Osteocyte (in vitro differentiated cells): ENCODE measurements around the gene AMELX. TPM values are rescaled to one million over a fixed set of nuclear protein-coding genes. Genes with fewer than 3 reads are reported as not detected.

Source experiments
- DNase-seq: peaks from one replicate; pipeline ENCODE4 v3.0.0; 2021; ENCODE audit warnings: mixed read lengths; ENCODE audit not compliant: unreplicated experiment; ENCODE audit errors: extremely low spot score
- H3K27ac Mint-ChIP-seq: one replicate; pipeline ENCODE4 v1.8.0; 2021; ENCODE audit warnings: mild to moderate bottlenecking, mixed read lengths; ENCODE audit not compliant: unreplicated experiment
- H3K27me3 Mint-ChIP-seq: one replicate; pipeline ENCODE4 v1.8.0; 2021; ENCODE audit warnings: mixed read lengths; ENCODE audit not compliant: unreplicated experiment
- H3K36me3 Mint-ChIP-seq: one replicate; pipeline ENCODE4 v1.8.0; 2021; ENCODE audit warnings: mixed read lengths; ENCODE audit not compliant: unreplicated experiment
- H3K4me1 Mint-ChIP-seq: one replicate; pipeline ENCODE4 v1.8.0; 2021; ENCODE audit warnings: mixed read lengths; ENCODE audit not compliant: unreplicated experiment
- H3K4me3 Mint-ChIP-seq: one replicate; pipeline ENCODE4 v1.8.0; 2021; ENCODE audit warnings: mild to moderate bottlenecking, moderate library complexity, mixed read lengths; ENCODE audit not compliant: unreplicated experiment
- H3K9me3 Mint-ChIP-seq: one replicate; pipeline ENCODE4 v1.8.0; 2021; ENCODE audit warnings: mixed read lengths; ENCODE audit not compliant: unreplicated experiment
- total RNA-seq: library from RNA; stranded (reverse); gene quantifications from 2 replicates; pipeline ENCODE4 v1.2.1, GENCODE V29; 2021
- TF ChIP-seq, protein P1 (sequence below): fragments of 200-600 bp; sonication (generic); IDR thresholded peaks from 2 replicates; pipeline ENCODE4 v1.5.0; 2021; ENCODE audit warnings: antibody characterized with exemption, mild to moderate bottlenecking, moderate library complexity

AMELX gene
- total RNA-seq, 1 donor from 2014 or later: not detected

DNA sequence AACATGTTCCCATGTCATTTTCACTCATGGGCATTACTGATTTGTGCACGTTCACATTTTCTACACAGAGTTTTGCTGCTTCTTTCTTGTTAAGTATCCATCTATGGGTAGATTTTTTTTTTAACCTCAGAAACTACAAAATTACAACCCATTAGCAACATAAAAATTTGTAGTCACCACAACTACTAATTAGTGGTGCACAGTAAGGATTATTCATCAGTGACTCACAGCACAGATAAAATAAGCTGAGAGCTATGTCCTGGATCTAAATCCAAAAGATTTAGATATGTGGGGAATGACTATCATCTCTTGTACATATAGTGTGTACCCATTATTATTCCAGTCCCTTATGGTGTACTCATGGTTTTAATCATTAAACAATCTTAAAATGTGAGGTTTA is 19.7 kb upstream of the AMELX start:
- no peak for DNase-seq
- Mint-ChIP-seq H3K4me3 (no peak overlapping the region), H3K4me1 (no peaks in the 10 kb centered on the region), H3K36me3 (no peaks in the 10 kb centered on the region), H3K27ac (no peak overlapping the region), H3K9me3 (peaks cover 12% of the 10 kb centered on the region), H3K27me3 (no peaks in the 10 kb centered on the region)
- TF ChIP-seq, protein P1, sequence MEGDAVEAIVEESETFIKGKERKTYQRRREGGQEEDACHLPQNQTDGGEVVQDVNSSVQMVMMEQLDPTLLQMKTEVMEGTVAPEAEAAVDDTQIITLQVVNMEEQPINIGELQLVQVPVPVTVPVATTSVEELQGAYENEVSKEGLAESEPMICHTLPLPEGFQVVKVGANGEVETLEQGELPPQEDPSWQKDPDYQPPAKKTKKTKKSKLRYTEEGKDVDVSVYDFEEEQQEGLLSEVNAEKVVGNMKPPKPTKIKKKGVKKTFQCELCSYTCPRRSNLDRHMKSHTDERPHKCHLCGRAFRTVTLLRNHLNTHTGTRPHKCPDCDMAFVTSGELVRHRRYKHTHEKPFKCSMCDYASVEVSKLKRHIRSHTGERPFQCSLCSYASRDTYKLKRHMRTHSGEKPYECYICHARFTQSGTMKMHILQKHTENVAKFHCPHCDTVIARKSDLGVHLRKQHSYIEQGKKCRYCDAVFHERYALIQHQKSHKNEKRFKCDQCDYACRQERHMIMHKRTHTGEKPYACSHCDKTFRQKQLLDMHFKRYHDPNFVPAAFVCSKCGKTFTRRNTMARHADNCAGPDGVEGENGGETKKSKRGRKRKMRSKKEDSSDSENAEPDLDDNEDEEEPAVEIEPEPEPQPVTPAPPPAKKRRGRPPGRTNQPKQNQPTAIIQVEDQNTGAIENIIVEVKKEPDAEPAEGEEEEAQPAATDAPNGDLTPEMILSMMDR: no peak

DNA sequence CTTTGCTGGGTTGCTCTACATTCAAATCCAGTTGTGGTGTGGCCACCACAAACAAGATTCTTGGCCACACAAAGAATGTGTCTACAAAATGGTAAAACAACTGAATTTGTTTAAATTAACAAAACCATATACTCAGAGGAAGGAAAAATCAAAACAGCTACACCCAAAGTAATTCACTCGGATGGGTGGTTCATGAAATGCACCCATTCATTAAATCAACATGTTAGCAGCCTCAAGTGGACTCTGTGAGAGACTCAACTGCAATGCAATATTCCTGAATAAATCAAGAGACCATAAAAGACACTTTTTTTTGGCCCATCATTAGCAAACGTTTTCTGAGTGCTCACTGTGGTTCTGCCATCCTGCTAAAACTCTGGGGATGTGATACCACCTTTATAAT is 11.2 kb upstream of the AMELX start:
- Mint-ChIP-seq H3K27me3 (no peaks in the 10 kb centered on the region), H3K36me3 (no peaks in the 10 kb centered on the region), H3K4me3 (no peak overlapping the region), H3K9me3 (peaks cover 8% of the 10 kb centered on the region), H3K27ac (no peak overlapping the region), H3K4me1 (no peaks in the 10 kb centered on the region)
- DNase-seq: no peak
- TF ChIP-seq, protein P1: no peak

DNA sequence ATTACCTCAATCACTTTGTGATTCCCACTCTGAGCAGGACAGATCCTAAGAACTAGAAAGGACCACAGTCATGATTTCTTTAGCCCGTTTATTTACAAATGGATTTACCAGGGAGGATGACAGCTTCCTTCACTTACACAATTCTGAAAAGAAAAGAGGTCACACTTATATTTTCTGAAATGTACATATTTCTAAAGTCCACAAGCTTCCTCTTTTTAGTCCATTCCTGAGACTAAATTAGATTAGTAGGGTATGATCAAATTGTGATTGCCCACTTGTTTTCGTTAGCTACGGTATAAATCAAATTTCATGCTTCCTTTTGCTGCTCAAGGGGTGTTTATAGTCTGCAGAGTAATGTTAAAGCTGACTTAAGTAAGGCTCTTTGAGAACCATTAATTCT is 7.6 kb upstream of the AMELX start:
- no peaks in the 10 kb centered on the region for H3K36me3 Mint-ChIP-seq
- no peaks in the 10 kb centered on the region for H3K27me3 Mint-ChIP-seq
- no peak for DNase-seq
- H3K27ac Mint-ChIP-seq: no peak overlapping the region
- peaks cover 4% of the 10 kb centered on the region for H3K9me3 Mint-ChIP-seq
- H3K4me3 Mint-ChIP-seq: no peak overlapping the region
- no peaks in the 10 kb centered on the region for H3K4me1 Mint-ChIP-seq
- TF ChIP-seq, protein P1: no peak

DNA sequence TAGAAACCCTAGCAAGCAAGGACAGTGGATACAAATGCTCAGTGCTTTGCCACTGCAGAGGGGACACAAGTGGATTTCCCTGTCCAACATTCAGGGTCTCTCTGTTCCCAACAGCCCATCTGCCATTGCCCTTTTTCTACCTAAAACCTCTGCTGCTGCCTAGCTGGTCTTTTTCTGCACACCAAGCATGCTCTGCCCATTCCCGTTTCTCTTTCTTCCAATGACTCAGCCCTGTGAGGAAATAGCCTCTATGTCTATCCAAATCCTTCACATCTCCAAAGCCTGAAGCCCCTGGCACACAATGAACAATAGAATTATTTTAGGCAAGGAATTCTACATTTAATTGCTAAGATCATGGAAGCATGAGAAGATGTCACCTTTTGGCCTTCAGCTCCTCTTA is 5.7 kb upstream of the AMELX start:
- Mint-ChIP-seq H3K27ac (no peak overlapping the region), H3K9me3 (peaks cover 4% of the 10 kb centered on the region), H3K36me3 (no peaks in the 10 kb centered on the region), H3K4me1 (no peaks in the 10 kb centered on the region), H3K27me3 (peaks cover under 1% of the 10 kb centered on the region), H3K4me3 (no peak overlapping the region)
- no peak for DNase-seq
- TF ChIP-seq, protein P1: no peak

DNA sequence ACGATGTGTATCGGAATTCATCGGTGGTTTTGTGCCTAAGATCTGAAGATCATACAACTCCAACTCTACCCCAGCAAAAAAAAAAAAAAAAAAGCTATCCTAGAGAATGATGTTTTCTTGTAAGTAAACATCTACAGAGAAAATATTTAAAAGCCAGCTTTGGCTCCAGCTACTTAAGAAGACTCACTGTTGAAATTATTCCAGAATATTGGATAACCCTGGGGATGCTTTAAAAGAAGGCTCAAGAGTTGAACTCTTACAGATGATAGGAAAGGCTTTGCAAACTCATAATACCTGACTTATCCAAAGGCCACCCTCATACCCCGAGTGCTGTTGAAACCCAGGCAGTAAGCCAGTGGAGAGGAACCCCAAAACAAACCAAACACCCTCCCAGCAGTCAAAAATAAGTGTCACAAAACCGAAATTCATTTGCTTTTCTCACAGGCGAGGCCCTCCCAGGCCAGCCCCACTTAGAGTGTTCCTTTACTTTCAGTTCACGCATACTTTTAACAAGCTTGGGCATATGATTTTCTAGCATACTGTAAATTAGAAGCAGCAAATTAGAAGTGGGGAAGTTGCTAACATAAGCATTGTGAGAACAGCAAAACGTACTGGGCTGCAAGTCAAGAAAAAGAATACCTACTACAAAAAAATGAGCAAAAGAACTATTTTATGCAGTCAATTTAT is 2.7 kb upstream of the AMELX start:
- no peaks in the 10 kb centered on the region for H3K4me1 Mint-ChIP-seq
- DNase-seq: no peak
- TF ChIP-seq, protein P1: no peak
- no peaks in the 10 kb centered on the region for H3K36me3 Mint-ChIP-seq
- H3K9me3 Mint-ChIP-seq: no peaks in the 10 kb centered on the region
- no peak overlapping the region for H3K27ac Mint-ChIP-seq
- H3K27me3 Mint-ChIP-seq: peaks cover 2% of the 10 kb centered on the region
- H3K4me3 Mint-ChIP-seq: no peak overlapping the region
